K562 (cell line): Measurements from ENCODE around the gene LRRC9. TPM values are rescaled to one million over a fixed set of nuclear protein-coding genes. Genes with fewer than 3 reads are reported as not detected.
A peak's percentile ranks its signal among the peaks of the same experiment; 100 is the strongest.

ENCODE experiments used
- CXXC5 ChIP-seq: fragments of 250-450 bp; sonication (Bioruptor Pico); IDR thresholded peaks from 2 replicates; pipeline ENCODE4 v1.8.0; 2022; ENCODE audit warnings: inconsistent platforms, mild to moderate bottlenecking, moderate library complexity
- ESRRA ChIP-seq: fragments of 450-650 bp; IDR thresholded peaks from 2 replicates; pipeline ENCODE4 v1.6.1; 2014; ENCODE audit warnings: low read depth, mild to moderate bottlenecking, moderate library complexity, borderline replicate concordance
- ETV1 ChIP-seq: fragments of 450-650 bp; conservative IDR thresholded peaks from 2 replicates; pipeline ENCODE4 v1.6.1; 2016; ENCODE audit warnings: missing genetic modification characterization, control low read depth, low read depth, missing compliant biosample characterization
- HCFC1 ChIP-seq: IDR thresholded peaks from 2 replicates; pipeline ENCODE4 v1.6.1; 2012; ENCODE audit warnings: low read depth, low read length, improper control_type of control experiment
- MITF ChIP-seq: IDR thresholded peaks from 2 replicates; pipeline ENCODE4 v1.6.1; 2014; ENCODE audit warnings: antibody characterized with exemption
- MYBL2 ChIP-seq, 2 experiments: fragments of 450-650 bp in 1 of 2; sonication (generic) in 1 of 2; formaldehyde crosslinking in 1 of 2; IDR thresholded peaks; 2 replicates each; pipeline versions ENCODE4 v1.6.1 to v1.8.1; 2017 to 2022; ENCODE audit warnings: borderline replicate concordance in 1 of 2, inconsistent platforms in 1 of 2, low read depth in 1 of 2, mild to moderate bottlenecking in 1 of 2, missing genetic modification reagents in 1 of 2, moderate library complexity in 1 of 2
- PHF21A ChIP-seq: fragments of 450-650 bp; IDR thresholded peaks from 2 replicates; pipeline ENCODE4 v1.6.1; 2017; ENCODE audit warnings: low read depth, borderline replicate concordance
- PRDM10 ChIP-seq: fragments of 450-650 bp; IDR thresholded peaks from 2 replicates; pipeline ENCODE4 v1.6.1; 2018; ENCODE audit not compliant: partially characterized antibody
- SMARCA4 ChIP-seq: fragments of 450-650 bp; IDR thresholded peaks from 2 replicates; pipeline ENCODE4 v1.6.1; 2016
- STAT5A ChIP-seq: IDR thresholded peaks from 2 replicates; pipeline ENCODE4 v1.6.1; 2012; ENCODE audit warnings: low read length, inconsistent platforms, borderline replicate concordance
- TBL1XR1 ChIP-seq, 2 experiments: IDR thresholded peaks; 2 replicates each; pipeline ENCODE4 v1.6.1; 2012; ENCODE audit warnings: improper control_type of control experiment in 2 of 2, low read length in 2 of 2, mild to moderate bottlenecking in 1 of 2
- TEAD1 ChIP-seq, 2 experiments: fragments of 450-650 bp in 1 of 2; sonication (generic) in 1 of 2; formaldehyde crosslinking; IDR thresholded peaks; 2 replicates each; pipeline versions ENCODE4 v1.4.0 to v1.8.0; 2020 to 2022; ENCODE audit warnings: mild to moderate bottlenecking in 2 of 2, missing genetic modification reagents in 1 of 2
- TEAD4 ChIP-seq, 2 experiments: sonication (generic) in 1 of 2; formaldehyde crosslinking in 1 of 2; IDR thresholded peaks; 2 replicates each; pipeline versions ENCODE4 v1.6.1 to v1.8.0; 2012 to 2022; ENCODE audit warnings: borderline replicate concordance in 1 of 2, inconsistent platforms in 1 of 2, low read length in 1 of 2, mild to moderate bottlenecking in 1 of 2, missing genetic modification reagents in 1 of 2
- U2AF1 ChIP-seq: fragments of 200-400 bp; formaldehyde crosslinking; optimal IDR thresholded peaks from 2 replicates; pipeline ENCODE3; 2017; ENCODE audit warnings: mild to moderate bottlenecking, low read depth, low read length, moderate library complexity
- XRCC5 ChIP-seq: fragments of 200-400 bp; formaldehyde crosslinking; IDR thresholded peaks from 2 replicates; pipeline ENCODE4 v1.6.1; 2017; ENCODE audit warnings: low read depth, mild to moderate bottlenecking, low read length
- ZBTB17 ChIP-seq: fragments of 450-650 bp; formaldehyde crosslinking; IDR thresholded peaks from 2 replicates; pipeline ENCODE4 v1.4.0; 2020; ENCODE audit warnings: mild to moderate bottlenecking
- ZKSCAN1 ChIP-seq: fragments of 150-350 bp; IDR thresholded peaks from 2 replicates; pipeline ENCODE4 v1.6.1; 2016; ENCODE audit warnings: low read depth, low read length
- ZNF395 ChIP-seq: fragments of 200-800 bp; sonication (Bioruptor generic); IDR thresholded peaks from 2 replicates; pipeline ENCODE4 v1.6.1; 2017; ENCODE audit warnings: missing genetic modification characterization, missing compliant biosample characterization
- ZNF740 ChIP-seq, 3 experiments: fragments of 200-800 bp in 1 of 3; sonication (Bioruptor generic) in 1 of 3; sonication (generic) in 1 of 3; formaldehyde crosslinking in 1 of 3; IDR thresholded peaks; 2 replicates each; pipeline versions ENCODE4 v1.6.1 to v1.8.0; 2016 to 2022; ENCODE audit warnings: mild to moderate bottlenecking in 2 of 3, missing compliant biosample characterization in 2 of 3, missing genetic modification characterization in 2 of 3, missing genetic modification reagents in 1 of 3
- polyA plus RNA-seq, 8 experiments: library from polyadenylated mRNA; depleted of rRNA in 4 of 8; stranded (reverse) in 5 of 8; unstranded in 3 of 8; fragments of >200 nt; fragmentation: Nextera tagmentation in 2 of 8; fragmentation: Illumina TruSeq in 1 of 8; extraction: Ambion mirVana in 2 of 8; extraction: Trizol in 1 of 8; gene quantifications; 2 replicates each; pipeline versions ENCODE4 v1.2.1 to v1.2.3, GENCODE V29; 2011 to 2014; ENCODE audit warnings: inconsistent platforms in 1 of 8, missing spikeins in 1 of 8
- total RNA-seq, 7 experiments: library from RNA; depleted of rRNA in 6 of 7; stranded (reverse); fragments of >200 nt in 6 of 7; fragmentation: Illumina TruSeq in 2 of 7; extraction: Trizol in 2 of 7; gene quantifications; 2 replicates each; pipeline versions ENCODE4 v1.2.1 to v1.2.3, GENCODE V29; 2011 to 2021; ENCODE audit warnings: low replicate concordance in 1 of 7

Gene LRRC9
- total and polyA plus RNA-seq, 9 of the 15 experiments (the other 6 are each of a cell fraction or from before 2014, with no cell fraction given) = not detected

GRCh38 chr14:60094306-60094897 is 174.5 kb downstream of the LRRC9 start (continued):
- peak; percentile 48 for TF ChIP-seq PRDM10
- no peak for TF ChIP-seq ZNF395 (CRISPR knock-in tag)
- peak; percentile 90 for TF ChIP-seq TEAD4 (IDR thresholded peaks at IDR 0.05; ENCODE audit: low read length)
- TF ChIP-seq TEAD4 (CRISPR knock-in tag; IDR thresholded peaks at IDR 0.05; ENCODE audit: borderline replicate concordance) = no peak
- TF ChIP-seq ZNF740 (CRISPR knock-in tag; IDR thresholded peaks at IDR 0.05) = no peak
- peak in 1 of 2 experiments; percentile 65; a peak in 2 of 4 replicates for TF ChIP-seq ZNF740 (tag; IDR thresholded peaks at IDR 0.05)
- peak; percentile 68 for TF ChIP-seq ETV1
- TF ChIP-seq SMARCA4 = no peak
- no peak for TF ChIP-seq ZKSCAN1
- TF ChIP-seq TBL1XR1 (IDR thresholded peaks at IDR 0.05; ENCODE audit: low read length in 2 of 2) = no peak
- no peak for TF ChIP-seq HCFC1
- peak; percentile 82 to 99 for TF ChIP-seq TEAD1 (CRISPR knock-in tag; IDR thresholded peaks at IDR 0.05)
- TF ChIP-seq STAT5A = peak; percentile 43; the same call in 1 of the 2 replicates
- no peak for TF ChIP-seq XRCC5
- TF ChIP-seq MYBL2 (IDR thresholded peaks at IDR 0.05; ENCODE audit: low read depth) = no peak
- no peak for TF ChIP-seq MYBL2 (CRISPR knock-in tag; IDR thresholded peaks at IDR 0.05; ENCODE audit: borderline replicate concordance)
- TF ChIP-seq PHF21A = no peak
- peak; percentile 38; the same call in 1 of the 2 replicates for TF ChIP-seq CXXC5 (CRISPR knock-in tag)
- 0 out of 2 replicates have a peak, but pooled peaks have one; percentile 24 for TF ChIP-seq MITF
- peak; percentile 41; the same call in 1 of the 2 replicates for TF ChIP-seq ESRRA
- TF ChIP-seq ZBTB17 (CRISPR knock-in tag) = no peak
- TF ChIP-seq U2AF1 = no peak
